Mesendoderm (in vitro differentiated cells): ENCODE results near the gene GJB6.

Experiments
- DNase-seq: peaks from one replicate; pipeline ENCODE4 v3.0.0; 2013
- H2AK5ac ChIP-seq: 2 replicates; pipeline ENCODE4 v1.6.1; 2013; ENCODE audit warnings: low read length, inconsistent platforms
- H2BK120ac ChIP-seq: 2 replicates; pipeline ENCODE4 v1.6.1; 2013; ENCODE audit warnings: low read depth, mild to moderate bottlenecking, low read length, moderate library complexity, mixed read lengths
- H2BK15ac ChIP-seq: replicated peaks from 2 replicates; pipeline ENCODE4 v1.6.1; 2013; ENCODE audit warnings: low read depth, mild to moderate bottlenecking, moderate library complexity
- H2BK5ac ChIP-seq: 2 replicates; pipeline ENCODE4 v1.6.1; 2013; ENCODE audit warnings: low read length, inconsistent platforms
- H3K18ac ChIP-seq: 2 replicates; pipeline ENCODE4 v1.6.1; 2013; ENCODE audit warnings: mild to moderate bottlenecking, low read length, mixed read lengths
- H3K23ac ChIP-seq: one replicate; pipeline ENCODE4 v1.6.1; 2013; ENCODE audit warnings: low read length
- H3K27ac ChIP-seq: 2 replicates; pipeline ENCODE4 v1.5.1; 2013; ENCODE audit warnings: low read depth, mild to moderate bottlenecking, inconsistent platforms, low read length, moderate library complexity
- H3K27me3 ChIP-seq: 2 replicates; pipeline ENCODE4 v1.6.1; 2013; ENCODE audit warnings: low read length, control low read depth, mild to moderate bottlenecking, inconsistent platforms; ENCODE audit not compliant: insufficient read depth, poor library complexity
- H3K36me3 ChIP-seq: 2 replicates; pipeline ENCODE4 v1.6.1; 2013; ENCODE audit warnings: low read length, inconsistent platforms; ENCODE audit not compliant: control insufficient read depth, insufficient read depth
- H3K4ac ChIP-seq: one replicate; pipeline ENCODE4 v1.6.1; 2013; ENCODE audit warnings: low read depth, mild to moderate bottlenecking, low read length, moderate library complexity
- H3K4me1 ChIP-seq: 2 replicates; pipeline ENCODE4 v1.6.1; 2013; ENCODE audit warnings: low read depth, low read length, inconsistent platforms; ENCODE audit not compliant: control insufficient read depth
- H3K4me2 ChIP-seq: 2 replicates; pipeline ENCODE4 v1.6.1; 2013; ENCODE audit warnings: low read length
- H3K4me3 ChIP-seq: 2 replicates; pipeline ENCODE4 v1.5.1; 2013; ENCODE audit warnings: mild to moderate bottlenecking, low read length
- H3K56ac ChIP-seq: one replicate; pipeline ENCODE4 v1.6.1; 2013; ENCODE audit warnings: low read length
- H3K79me1 ChIP-seq: 2 replicates; pipeline ENCODE4 v1.6.1; 2013; ENCODE audit warnings: low read length, inconsistent platforms
- H3K79me2 ChIP-seq: 2 replicates; pipeline ENCODE4 v1.6.1; 2013; ENCODE audit warnings: mild to moderate bottlenecking, low read length; ENCODE audit not compliant: control insufficient read depth, insufficient read depth
- H3K9ac ChIP-seq: 2 replicates; pipeline ENCODE4 v1.6.1; 2013; ENCODE audit warnings: low read length, inconsistent platforms
- H4K5ac ChIP-seq: one replicate; pipeline ENCODE4 v1.6.1; 2013; ENCODE audit warnings: low read length
- H4K8ac ChIP-seq: one replicate; pipeline ENCODE4 v1.6.1; 2013; ENCODE audit warnings: low read depth, mild to moderate bottlenecking, control low read depth, low read length, moderate library complexity
- WGBS: extraction: QIAGEN DNeasy Blood & Tissue Kit; methylation state at CpG from one replicate; pipeline ENCODE4 v1.1.7; 2013; ENCODE audit warnings: low lambda C conversion rate, missing lambda C conversion rate; ENCODE audit not compliant: insufficient coverage; ENCODE audit errors: extremely low coverage; 5-methylcytosine and 5-hydroxymethylcytosine counted together

The GJB6 gene

DNA sequence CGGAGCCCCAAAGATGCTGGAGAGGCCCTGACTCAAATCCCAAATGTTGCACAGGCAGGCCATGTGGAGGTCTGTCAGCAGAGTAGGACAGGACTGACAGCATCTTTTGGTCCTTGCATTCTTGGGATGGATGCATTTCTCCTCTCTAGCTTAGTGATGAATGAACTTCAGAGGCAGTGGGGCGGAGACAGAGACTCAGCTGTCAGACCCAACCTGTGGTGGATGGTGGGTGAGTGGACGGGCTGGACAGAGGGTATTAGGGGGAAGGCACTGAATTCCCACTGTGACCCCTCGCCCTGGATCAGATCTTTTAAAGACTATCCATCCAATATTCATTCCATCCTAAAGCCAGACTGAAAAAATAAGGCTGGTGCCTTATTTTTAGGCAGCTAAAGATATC, 39.3 kb upstream of the GJB6 start:
- Histone ChIP-seq H3K27me3 (no peaks in the 10 kb centered on the region), H3K4ac (no peak overlapping the region), H3K27ac (no peak overlapping the region), H4K8ac (no peak overlapping the region), H3K4me3 (no peak overlapping the region), H3K23ac (no peak overlapping the region), H3K56ac (no peak overlapping the region), H3K9ac (no peak overlapping the region), H2AK5ac (no peak overlapping the region), H2BK120ac (no peak overlapping the region), H4K5ac (no peak overlapping the region), H3K36me3 (no peaks in the 10 kb centered on the region), H3K4me1 (no peaks in the 10 kb centered on the region), H3K18ac (no peak overlapping the region), H3K4me2 (no peak overlapping the region), H3K79me1 (no peaks in the 10 kb centered on the region), H3K79me2 (no peaks in the 10 kb centered on the region), H2BK5ac (no peak overlapping the region), H2BK15ac (no peak overlapping the region)
- no CpG with 5 or more reads among the region's 4 CpGs for WGBS
- no peak for DNase-seq

DNA sequence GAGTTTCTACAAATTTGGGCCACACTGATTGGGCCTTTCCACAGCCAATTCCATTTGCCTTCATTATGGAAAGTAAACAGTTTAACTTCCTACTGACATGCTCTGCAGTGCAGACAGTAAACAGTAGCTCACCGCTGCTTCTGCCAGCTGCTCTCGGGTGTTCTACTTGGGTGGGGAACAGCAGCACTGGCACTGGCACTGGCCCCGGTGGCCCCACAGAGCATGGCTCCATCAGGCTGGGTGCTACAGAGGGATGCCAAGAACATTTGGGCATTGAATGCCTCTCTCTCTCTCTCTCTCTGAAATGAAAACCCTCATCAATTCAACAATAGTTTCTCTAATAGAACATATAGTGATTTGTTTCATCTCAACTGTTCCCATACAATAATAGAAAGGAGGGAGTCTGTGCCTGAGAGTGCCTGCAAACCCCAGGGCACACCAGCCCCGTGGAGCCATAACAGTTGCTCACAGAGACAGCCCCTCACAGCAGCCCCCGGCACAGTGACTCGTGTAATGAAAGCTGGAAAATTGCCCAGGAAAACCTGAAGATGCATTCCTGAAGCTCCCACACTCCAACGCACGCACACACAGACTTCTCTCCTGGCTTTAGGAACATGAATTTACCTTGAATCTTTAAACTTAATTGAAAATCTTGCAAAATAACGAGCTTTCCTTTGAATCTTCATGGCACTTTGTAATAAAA, 38.2 kb upstream of the GJB6 start:
- Histone ChIP-seq H3K27ac (no peak overlapping the region), H3K4me1 (no peaks in the 10 kb centered on the region), H2BK120ac (no peak overlapping the region), H3K56ac (no peak overlapping the region), H2BK5ac (no peak overlapping the region), H2AK5ac (no peak overlapping the region), H4K8ac (no peak overlapping the region), H3K36me3 (no peaks in the 10 kb centered on the region), H2BK15ac (no peak overlapping the region), H3K9ac (no peak overlapping the region), H3K4me2 (no peak overlapping the region), H3K27me3 (no peaks in the 10 kb centered on the region), H3K18ac (no peak overlapping the region), H3K4ac (no peak overlapping the region), H3K4me3 (no peak overlapping the region), H4K5ac (no peak overlapping the region), H3K79me2 (no peaks in the 10 kb centered on the region), H3K23ac (no peak overlapping the region), H3K79me1 (no peaks in the 10 kb centered on the region)
- no peak for DNase-seq
- no CpG with 5 or more reads among the region's 9 CpGs for WGBS

GRCh38 chr13:20264271-20265018, 32.3 kb upstream of the GJB6 start:
- Histone ChIP-seq H3K4me2 (no peak overlapping the region), H2BK5ac (no peak overlapping the region), H3K23ac (no peak overlapping the region), H3K9ac (no peak overlapping the region), H3K4me3 (no peak overlapping the region), H3K4me1 (no peaks in the 10 kb centered on the region), H3K79me2 (no peaks in the 10 kb centered on the region), H3K36me3 (no peaks in the 10 kb centered on the region), H2BK120ac (no peak overlapping the region), H4K5ac (no peak overlapping the region), H3K56ac (no peak overlapping the region), H3K79me1 (no peaks in the 10 kb centered on the region), H2AK5ac (no peak overlapping the region), H3K27ac (no peak overlapping the region), H3K27me3 (no peaks in the 10 kb centered on the region), H2BK15ac (no peak overlapping the region), H4K8ac (no peak overlapping the region), H3K18ac (no peak overlapping the region), H3K4ac (no peak overlapping the region)
- DNase-seq: no peak
- WGBS: no CpG with 5 or more reads among the region's 9 CpGs

DNA sequence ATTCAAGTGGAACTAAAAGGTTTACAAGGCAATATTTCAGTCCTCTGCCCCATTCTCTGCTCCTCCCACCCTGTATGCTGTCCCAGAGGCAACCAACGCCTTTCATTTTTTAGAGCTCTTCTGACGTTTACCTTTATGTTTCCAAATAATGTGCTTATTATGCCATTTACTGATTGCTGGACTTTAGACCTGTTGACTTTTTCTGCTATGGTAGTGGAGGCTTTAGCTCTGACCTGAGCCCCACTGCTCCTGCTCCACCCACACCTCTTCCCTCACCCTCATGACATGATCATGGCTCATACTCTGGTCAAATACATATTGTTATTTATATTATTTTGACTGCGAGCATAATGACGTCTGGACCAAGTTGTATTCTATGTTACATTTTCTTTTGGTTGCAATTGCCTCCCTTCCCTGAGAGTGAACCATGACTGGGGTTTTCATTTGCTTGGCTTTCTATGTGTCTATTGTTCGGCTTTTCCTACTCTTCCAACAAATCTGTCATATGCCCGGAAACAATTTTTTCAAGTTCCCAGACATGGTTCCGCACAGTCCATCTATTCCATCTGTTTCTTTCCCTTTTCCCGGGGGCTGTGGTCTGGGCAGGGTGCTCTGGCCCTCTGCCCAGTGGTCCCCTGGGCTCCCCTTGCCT, 31.4 kb upstream of the GJB6 start:
- Histone ChIP-seq H2BK15ac (no peak overlapping the region), H3K23ac (no peak overlapping the region), H3K9ac (no peak overlapping the region), H3K27me3 (no peaks in the 10 kb centered on the region), H3K4ac (no peak overlapping the region), H3K79me2 (no peaks in the 10 kb centered on the region), H4K5ac (no peak overlapping the region), H3K36me3 (no peaks in the 10 kb centered on the region), H3K4me1 (no peaks in the 10 kb centered on the region), H2BK5ac (no peak overlapping the region), H3K4me2 (no peak overlapping the region), H4K8ac (no peak overlapping the region), H2BK120ac (no peak overlapping the region), H3K79me1 (no peaks in the 10 kb centered on the region), H3K56ac (no peak overlapping the region), H3K18ac (no peak overlapping the region), H3K27ac (no peak overlapping the region), H3K4me3 (no peak overlapping the region), H2AK5ac (no peak overlapping the region)
- WGBS: no CpG with 5 or more reads among the region's 8 CpGs
- no peak for DNase-seq

GRCh38 chr13:20258963-20259288, 26.8 kb upstream of the GJB6 start:
- Histone ChIP-seq H3K79me2 (no peaks in the 10 kb centered on the region), H4K5ac (no peak overlapping the region), H2BK15ac (no peak overlapping the region), H2BK5ac (no peak overlapping the region), H2BK120ac (no peak overlapping the region), H3K4me2 (no peak overlapping the region), H3K27me3 (no peaks in the 10 kb centered on the region), H2AK5ac (no peak overlapping the region), H3K36me3 (no peaks in the 10 kb centered on the region), H3K23ac (no peak overlapping the region), H3K4me3 (no peak overlapping the region), H3K79me1 (no peaks in the 10 kb centered on the region), H3K4me1 (no peaks in the 10 kb centered on the region), H3K27ac (no peak overlapping the region), H3K9ac (no peak overlapping the region), H3K4ac (no peak overlapping the region), H4K8ac (no peak overlapping the region), H3K18ac (no peak overlapping the region), H3K56ac (no peak overlapping the region)
- no CpG with 5 or more reads among the region's 4 CpGs for WGBS
- no peak for DNase-seq
